GM19463 (cell line): ENCODE measurements around the gene PDE4D.

ENCODE experiments used
- ATAC-seq: cut with Tn5 transposase; IDR thresholded peaks from one replicate; pipeline ENCODE4 v1.9.1; 2021; ENCODE audit warnings: mild to moderate bottlenecking, moderate library complexity; ENCODE audit not compliant: unreplicated experiment

Gene PDE4D

DNA sequence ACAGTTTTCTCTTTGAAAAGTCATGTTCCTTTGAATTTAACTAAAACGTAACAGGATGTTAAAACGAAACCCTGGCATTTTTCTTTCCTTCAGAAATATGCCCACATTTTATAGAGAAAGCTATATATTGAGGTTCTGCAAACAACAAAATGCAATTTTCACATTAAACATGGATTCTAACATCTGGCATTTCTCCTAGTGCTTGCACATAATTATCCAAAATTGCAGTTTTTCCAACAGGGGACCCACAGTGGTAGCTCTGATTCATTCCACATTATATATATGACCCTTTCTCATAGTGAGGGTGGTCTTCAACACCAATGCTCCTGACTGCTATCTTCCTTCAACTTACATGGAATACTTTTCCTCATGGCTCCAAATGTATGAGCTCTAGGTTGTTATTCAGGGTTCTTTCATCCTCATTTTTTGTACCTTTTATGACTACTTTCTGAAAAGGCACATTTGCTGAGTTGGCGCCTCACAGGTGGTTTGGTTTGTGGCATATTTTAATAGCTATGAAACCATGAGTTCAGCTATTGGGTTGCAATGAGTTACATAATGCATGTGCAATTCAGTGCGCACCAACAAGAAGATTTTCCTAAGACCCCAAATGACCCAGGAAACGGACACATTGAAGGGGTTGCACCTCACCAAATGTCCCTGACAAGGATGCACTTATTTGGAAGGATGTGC, 758.9 kb downstream of the PDE4D start:
- no peak for ATAC-seq

DNA sequence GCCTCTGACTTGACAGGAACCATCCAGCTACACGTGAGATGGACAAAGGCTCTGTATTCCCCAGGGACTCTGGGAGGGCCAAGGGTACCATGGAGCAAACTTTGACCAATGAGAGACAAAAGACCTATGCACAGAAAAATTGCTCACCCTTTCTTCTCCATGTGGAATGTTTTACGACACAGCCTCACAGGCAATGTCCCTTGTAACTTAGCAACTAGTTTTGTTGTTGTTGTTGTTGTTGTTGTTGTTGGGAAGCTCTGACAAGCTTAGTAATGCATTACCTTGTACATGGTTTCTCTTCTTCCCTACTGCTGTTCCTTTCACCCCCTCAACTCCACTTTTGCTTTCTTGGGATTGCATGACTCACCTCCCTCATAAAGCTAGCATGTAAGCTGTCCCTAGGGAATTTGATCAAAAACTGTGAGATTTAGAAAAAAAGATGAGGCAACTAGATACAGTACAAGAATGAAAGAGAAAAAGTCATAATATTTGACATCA, 759.7 kb downstream of the PDE4D start:
- ATAC-seq: no peak

DNA sequence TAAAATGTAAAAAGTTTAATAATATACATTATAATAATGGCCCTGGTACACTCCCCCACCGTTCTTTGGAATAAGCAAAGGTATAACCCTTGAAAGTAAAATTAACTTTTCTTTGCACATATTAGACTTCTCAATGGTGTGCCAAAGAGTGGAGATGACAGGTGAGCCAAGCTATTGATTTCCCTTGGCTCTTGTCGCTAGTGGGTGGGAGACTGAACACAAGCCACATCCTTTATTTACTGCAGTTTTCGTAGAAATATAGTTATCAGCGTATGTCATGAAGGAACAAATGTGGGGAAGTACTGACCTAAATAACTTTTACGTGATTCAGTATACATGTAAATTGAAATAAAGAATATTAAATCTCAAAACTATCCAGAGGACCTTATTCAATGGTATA, 761.4 kb downstream of the PDE4D start:
- no peak for ATAC-seq

DNA sequence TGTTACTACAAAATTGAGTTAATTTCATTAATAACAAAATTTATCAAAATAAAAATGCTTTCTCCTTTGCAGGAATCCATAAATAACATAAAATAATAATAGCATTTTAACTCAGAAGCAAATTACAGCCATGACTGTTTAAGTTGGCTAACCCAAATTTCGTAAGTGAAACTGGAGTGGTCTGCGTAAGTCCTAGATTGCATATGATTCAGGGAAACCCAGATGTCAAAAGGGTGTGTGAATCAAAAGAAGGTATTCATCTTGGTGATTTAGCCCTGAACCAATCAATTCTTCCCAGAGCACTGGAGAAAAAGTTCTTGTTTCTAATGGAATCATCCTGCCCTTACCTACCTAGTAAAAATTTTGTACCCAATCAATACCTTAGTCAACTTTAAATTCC, 763.1 kb downstream of the PDE4D start:
- ATAC-seq: no peak

DNA sequence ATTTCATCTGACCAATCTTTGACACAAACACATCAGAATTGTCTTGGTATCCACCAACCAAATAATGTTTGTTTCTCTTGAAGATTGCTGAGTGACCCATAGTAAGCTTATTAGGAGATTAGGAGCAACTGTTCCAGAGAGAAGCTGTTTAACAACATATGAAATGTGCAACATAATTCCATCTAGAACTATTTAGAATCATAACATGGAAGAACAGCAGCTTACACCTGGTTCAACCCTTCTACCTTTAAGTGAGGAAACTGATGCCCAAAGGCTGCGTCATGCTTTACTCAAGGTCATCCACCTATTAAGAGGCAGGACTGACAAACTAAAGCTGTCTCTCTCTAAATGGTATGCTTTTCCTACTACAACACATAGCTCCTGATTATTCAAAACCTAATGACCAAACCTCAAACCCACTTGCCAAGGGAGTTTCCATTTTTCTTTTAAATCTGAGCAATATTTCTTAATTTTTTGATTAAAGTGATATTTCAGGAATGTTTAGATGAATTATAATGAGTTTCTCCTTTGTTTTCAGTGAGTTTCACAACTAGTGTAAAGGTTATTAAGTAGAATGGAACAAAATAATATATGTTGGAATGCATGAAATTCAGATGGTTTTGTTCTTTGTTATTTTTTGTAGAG, 764.8 kb downstream of the PDE4D start:
- ATAC-seq: no peak

DNA sequence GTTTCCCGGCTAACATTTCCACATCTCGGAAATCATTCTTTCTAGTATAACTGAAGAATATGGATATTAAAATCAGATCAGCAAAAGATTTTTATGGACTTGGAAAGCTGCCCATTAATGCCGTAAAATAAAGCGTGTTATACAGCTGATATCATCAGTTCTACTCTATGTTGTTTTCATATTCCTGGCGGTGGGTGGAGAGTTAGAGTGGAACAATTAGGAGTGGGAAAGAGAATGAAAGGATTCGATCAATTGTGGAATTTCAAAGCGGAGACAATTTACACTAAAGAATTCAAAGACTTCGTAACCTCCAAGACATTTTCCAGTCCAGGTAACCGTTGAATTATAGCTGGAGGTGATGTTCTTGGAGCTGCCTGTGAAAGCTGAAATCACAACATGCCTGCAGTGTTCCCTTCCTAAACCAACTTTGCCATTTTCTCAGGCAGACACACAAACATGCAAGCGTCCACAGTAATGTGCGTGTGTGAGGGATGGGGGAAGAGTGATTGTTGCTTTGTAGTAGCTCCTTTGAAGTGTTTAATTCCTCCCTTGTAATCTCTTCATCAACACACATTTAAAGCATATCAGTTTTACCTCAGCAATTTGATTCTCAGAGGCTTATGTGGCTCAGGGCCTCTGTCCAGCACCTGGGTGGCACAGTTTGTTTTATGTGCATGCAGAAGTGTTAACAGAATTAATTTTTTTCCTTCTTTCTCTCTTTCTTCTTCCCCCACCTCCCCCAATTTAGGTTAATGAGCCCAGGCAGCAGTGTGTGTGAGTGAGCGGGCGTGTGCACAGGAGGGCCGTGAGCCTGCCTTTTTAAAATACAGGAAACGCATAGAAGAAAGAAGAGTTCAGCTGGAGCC, 766.6 kb downstream of the PDE4D start:
- ATAC-seq: no peak

DNA sequence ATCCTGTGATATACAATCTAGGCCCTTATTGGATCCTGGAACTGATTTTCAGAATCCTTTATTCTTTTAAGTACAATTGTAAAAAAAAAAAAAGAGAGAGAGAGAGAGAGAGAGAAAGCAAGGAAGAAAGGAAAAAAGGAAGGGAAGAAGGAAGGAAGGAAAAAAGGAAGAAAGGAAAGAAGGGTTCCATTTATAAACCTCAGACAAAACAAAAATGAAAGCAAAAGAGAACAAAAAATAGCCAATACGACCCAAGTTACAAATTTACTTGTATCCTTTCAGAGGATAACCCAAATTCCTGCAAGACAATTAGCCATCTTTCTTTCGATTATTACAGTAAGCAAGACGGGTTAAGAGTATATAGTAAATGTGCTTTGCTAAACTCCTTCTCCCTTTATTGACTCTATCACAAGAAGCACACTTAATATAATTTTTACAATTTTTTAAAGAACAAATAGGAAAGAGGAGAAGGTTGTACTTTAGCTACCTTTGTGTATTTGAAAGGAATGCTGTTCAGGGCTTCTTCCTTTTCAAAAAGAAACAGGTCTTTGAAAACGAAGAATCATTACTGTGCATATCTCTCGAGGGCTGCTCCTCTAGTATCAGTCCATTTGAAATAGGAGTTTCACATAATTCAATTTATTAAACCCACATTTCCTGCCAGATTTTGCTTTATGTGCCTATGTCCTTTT, 767.4 kb downstream of the PDE4D start:
- ATAC-seq: no peak

DNA sequence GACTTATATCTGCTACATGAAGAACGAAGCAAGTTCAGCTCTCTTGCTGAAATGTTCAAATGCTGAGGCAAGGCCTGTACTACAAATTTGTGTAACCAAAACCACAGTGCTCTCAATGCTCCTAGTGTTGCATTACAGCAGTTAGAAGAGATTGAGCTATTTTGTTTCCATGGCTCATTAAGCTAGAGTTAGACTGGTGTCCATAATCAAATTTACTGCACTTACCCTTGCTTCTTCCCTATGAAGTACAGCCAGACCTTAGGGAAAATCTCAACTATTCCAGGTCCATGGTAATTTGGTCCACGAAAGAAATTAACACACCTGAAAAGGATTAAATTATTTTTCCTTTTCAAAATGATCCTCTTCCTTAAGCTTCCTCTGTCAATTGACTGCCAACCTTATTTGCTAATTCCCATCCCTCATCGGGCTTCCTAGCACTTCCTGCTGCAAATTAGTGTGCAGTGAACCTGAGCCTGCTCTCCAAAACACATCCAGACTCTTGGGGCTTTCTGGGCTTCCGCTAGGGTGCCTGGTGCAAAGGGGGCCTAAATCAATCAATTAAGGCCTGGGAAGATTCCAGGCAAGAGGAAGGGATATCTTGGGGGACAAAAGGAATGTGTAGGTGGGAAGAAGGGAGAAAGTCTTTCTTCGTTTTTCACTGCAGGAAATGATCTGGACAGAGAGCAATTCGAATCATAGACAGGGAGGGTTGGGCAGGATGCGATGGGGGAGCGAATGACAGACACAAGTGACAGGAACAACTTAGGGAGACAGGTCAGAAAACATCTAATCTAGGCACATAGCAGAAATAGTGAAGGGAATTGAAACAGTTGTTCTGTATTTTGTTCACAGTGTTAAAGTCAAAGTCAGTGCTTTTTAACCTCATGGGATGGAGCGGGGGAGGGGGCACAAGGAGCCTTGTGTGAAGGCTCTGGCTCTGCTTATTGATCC, 768.2 kb downstream of the PDE4D start:
- no peak for ATAC-seq

DNA sequence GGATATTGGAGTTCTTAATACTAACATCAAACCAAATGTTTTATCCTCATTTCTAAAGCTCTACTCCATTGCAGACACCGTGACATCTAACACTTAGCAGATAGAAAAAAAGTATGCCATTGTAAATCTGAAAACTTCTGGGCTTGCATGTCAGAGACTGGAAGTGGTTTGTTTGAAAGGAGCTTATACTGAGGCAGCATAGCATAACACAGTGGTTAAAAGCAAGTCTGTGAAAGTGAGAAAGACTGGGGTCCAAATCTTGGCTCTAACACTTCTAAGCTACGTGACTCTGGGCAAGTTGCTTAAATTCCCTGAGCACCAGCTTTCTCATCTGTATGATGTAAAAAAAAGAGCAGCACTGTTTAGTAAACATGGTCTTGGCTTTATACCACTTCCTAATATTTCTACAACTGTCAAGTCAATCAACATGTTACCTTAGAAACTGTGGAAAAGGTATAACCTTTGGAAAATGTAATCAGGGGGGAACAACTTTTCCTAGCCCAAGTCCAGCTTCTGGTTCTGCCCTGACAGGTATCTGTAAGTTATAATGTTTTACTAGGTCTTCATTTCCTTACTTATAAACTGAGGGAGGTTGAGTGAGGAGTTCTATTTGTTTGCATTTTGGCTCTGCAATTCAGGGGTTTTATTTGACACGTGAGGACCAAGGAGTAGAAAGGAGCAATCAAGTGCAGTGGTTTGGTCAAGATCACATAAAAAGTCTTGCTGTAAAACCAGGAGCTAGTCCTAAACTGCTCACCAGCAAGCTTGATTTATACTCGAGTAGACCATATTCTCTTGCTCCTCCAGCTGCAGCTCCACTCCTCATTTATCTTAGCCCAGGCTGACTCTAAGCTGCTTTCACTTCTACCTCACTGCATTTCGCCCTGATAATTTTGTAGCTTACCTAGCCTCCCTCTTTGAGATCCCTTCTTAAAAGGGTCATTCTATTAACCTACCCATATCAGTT, 769.6 kb downstream of the PDE4D start:
- peak; percentile 36 for ATAC-seq

DNA sequence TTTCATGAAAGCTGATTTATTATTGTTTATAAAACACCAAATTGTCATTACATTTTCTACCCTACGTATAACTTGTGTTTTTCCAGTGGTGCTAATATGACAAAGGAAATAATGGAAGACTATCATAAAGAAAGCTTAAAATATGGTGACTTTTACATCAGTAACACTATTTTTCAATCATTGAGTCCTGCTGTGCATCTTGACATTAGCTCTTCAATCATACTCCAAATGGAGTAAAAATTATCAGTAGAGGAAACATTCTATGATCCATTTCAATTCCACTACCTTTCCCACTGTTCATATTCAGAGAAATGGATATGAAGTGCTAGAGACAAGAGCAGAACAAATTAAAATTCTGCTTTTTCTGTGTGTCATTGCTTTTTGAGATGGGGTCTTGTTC, 774.0 kb downstream of the PDE4D start:
- ATAC-seq: no peak

DNA sequence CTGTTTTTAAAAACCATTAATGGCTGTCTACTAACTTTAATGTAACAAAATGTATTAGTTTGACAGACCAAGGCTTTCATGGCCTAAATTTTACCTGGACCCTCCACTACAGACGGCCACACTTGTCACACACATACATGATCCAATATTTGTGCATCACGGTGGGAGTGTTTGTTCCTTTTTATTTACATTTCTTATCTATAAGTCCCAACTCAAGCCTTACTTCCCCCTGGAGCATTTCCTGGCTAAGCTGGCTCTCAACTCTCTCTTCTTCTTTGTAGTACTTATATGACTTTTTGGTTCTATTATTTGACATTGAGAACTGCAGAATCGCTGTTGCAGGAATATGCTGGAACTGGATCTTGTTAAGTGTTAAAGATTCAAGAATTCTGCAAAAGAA, 776.2 kb downstream of the PDE4D start:
- no peak for ATAC-seq

DNA sequence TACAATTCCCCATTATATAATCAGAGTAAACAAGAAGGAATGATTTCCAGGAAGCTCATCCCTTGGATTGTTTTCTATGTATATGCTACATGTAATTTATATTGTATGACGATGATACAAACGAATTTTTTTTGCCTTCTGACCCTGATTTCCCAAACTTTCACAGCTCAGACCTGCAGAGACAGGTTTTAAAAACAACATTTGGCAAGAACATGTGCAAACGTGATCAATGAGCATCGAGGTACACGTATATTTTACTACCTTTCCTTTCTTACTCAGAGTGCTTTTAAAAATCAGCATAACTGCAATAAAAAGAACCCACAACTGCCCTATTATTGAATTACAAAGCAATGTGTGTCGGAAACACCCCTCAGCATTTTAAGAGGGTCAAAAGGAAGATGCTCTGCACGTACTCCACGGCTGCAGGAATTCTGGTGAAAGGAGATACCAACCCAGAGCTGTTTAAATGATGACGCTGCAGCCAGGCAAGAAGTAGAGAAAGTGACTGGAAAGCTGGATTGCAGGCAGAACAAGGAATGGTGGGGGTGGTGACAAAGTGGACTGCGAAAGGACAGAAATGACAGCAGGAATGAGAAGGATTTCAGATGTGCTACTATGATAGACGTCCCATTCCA, 777.2 kb downstream of the PDE4D start:
- ATAC-seq: no peak

DNA sequence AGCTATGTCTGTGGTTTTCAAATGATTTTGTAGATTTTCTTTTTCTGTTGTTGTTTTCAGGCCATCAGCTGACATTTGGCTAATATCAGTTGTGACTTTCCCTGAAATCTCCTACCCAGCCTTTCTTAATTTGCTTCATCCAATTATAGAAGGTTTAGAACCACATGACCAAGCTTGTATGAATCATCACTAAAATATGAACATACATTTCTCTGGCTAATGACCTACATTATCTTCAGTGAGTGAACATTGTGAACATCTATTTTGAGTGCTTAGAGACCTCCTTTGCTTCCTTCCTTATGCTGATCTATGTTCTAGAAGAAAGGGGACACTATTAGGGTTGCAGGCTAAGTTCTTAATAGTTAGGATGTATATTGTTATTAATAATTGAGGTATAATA, 778.2 kb downstream of the PDE4D start:
- ATAC-seq: no peak

DNA sequence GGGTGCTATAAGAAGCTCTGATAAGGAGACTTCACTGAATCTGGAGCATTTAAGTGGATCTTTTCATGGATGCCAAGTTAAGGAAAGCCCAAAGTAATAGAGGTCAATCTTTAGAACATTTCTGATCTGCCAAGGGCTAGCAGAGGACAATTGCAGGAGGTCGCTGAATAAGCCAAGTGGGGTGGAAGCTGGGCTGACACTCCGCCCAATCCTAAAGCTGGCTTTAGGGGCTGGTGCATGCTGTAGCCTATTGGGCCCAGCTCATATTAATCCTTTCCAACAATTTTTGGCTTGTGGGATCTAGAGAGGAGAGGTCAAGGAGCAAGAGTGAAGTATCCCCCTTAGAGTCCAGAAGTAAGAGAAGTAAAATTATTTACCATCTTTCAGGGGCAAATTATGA, 784.1 kb downstream of the PDE4D start:
- no peak for ATAC-seq

DNA sequence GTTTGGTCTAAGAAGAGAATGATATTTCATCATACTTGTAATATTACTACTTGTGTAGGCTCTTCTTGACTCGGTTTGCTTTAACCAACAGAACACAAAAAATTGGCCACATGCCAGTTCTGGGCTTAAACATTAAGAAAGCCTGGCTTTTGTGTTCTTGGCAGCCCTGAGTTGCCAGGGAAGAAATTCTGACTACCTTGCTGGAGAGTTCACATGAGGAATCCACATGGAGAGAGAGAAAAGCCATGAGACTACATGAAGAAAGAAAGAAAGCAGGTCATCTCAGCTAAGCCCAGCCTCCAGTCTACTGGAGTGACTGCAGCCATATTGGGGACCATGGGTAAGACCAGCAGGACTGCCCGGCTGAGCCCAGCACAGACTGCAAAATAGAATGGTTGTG, 785.8 kb downstream of the PDE4D start:
- ATAC-seq: no peak

DNA sequence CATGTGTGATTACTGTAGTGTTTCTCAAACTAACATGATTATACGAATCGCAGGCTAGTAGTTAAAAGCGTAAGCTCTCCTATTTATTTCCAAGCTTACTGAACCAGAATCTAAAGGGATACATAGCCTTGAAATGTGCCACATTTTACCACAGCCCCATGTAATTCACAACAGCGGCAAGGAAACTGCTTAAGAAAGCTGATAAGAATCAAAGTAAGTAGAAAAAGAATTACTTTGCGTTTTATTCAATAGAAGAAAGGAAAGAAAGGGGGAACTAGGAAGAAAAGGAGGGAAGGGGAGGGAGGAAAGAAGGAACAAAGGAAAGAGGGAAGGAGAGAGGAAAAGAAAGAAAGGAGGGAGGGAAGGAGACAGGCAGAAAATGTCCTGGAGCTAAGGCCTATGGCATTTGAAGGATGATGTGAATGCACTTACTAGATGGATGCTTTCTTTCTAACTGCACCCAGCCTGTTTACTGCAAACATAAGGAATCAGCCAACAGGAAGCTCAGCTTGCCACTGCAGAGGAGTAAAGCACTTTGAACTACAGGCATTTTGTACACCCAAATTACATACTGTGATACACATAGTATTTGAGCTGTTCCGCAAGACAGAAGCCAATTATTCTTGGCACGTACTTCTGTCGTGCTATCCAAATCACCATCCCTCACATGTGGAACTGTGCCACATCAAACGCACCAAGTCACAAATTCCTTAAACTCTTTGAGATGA, 789.0 kb downstream of the PDE4D start:
- ATAC-seq: no peak

DNA sequence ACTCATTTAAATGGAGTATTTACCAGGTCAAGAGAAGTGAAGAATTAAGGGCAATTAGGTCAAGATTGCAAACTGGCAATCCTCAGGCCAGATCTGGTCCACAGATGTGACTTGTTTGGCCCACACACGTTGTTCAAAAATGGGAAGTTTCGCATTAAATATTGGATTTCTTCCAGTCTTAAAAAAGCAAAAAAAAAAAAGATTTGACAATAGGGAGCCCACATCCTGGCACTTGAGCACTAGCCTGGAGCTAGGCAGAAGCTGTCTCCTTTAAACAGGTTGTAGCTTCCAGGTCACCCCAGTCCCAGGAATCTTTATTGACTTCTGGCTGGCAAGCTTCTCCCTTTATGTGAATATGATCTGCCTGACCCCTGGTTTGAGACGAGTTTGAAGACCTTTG, 790.2 kb downstream of the PDE4D start:
- no peak for ATAC-seq

DNA sequence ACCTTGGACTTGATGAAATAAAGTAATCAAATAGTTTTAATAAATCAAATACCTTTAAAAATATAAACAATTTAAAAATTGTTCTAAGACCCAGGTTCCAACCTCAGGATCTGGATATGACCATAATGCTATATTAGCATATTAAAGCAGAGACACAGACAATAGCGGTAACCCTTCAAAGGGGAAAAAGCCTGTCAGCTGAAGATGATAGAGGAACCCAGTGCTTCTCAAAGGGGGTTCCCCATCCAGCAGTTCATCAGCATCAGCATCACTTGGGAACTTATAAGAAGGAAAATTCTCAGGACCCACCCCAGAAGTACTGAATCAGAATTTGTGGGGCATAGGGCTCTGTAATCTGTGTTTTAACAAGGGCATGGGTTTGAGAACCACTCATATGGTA, 791.1 kb downstream of the PDE4D start:
- no peak for ATAC-seq
